PFSK-1 (cell line): Measurements from ENCODE around the gene PRDM12.
A peak's percentile ranks its signal among the peaks of the same experiment; 100 is the strongest.

Source experiments
- FOXP2 ChIP-seq: optimal IDR thresholded peaks from 2 replicates; pipeline ENCODE3; 2011; ENCODE audit warnings: borderline replicate concordance, control low read depth, inconsistent platforms; ENCODE audit not compliant: insufficient read depth; ENCODE audit errors: extremely low read length, extremely low read depth
- POLR2AphosphoS5 ChIP-seq: IDR thresholded peaks from 2 replicates; pipeline ENCODE4 v1.6.1; 2012; ENCODE audit warnings: low read depth, mild to moderate bottlenecking, control low read depth, low read length, moderate library complexity
- SIN3A ChIP-seq: IDR thresholded peaks from 2 replicates; pipeline ENCODE4 v1.6.1; 2012; ENCODE audit warnings: mild to moderate bottlenecking, low read length, moderate library complexity, borderline replicate concordance; ENCODE audit not compliant: insufficient read depth
- TAF1 ChIP-seq: IDR thresholded peaks from 2 replicates; pipeline ENCODE4 v1.6.1; 2012; ENCODE audit warnings: low read length, control low read depth, borderline replicate concordance; ENCODE audit not compliant: insufficient read depth
- TF ChIP-seq, protein P1 (sequence below), 2 experiments: IDR thresholded peaks; 2 replicates each; pipeline versions ENCODE4 v1.6.1 to v1.8.0; 2011 to 2012; ENCODE audit warnings: low read depth in 2 of 2, low read length in 2 of 2, control low read depth in 1 of 2, inconsistent platforms in 1 of 2, mild to moderate bottlenecking in 1 of 2, moderate library complexity in 1 of 2; ENCODE audit not compliant: insufficient read depth in 1 of 2

Gene PRDM12

DNA sequence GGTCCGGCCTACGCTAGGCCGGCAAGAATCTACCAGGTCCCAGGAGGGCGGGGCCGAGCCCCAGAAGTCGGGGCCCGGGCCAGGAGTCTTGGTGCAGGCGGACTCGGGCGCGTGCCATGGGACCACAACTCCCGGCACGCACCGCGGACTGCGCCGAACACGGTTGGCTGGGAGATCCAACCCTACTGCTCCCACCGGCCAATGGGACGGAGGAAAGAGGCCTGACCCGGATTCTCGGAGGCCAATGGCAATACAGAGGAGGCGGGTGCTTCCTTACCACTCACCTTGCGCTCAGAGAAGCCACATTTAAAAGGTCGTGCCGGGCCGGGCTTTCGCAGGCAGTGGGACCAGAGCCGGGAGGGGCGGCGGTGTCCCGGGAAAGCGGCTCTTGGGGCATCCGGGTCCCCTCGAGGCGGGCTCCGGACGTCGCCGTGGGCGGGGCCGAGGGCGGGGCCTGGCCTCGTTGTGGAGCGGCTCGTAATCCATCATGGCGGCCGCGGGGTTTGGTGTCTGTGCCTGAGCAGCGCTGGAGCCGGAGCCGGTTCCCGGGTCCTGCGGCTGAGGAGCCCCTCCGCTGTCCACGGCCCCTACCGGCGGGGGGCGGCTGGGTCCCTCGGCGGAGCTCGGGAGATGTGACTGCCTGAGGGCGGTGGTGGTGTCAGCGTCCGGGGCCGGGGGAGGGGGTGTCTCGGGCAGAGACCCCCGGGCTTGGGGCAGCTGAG is 48.3 kb downstream of the PRDM12 start:
- TF ChIP-seq POLR2AphosphoS5 (peak; percentile 72), SIN3A (no peak), TAF1 (peak; percentile 93), FOXP2 (peak; percentile 45)
- TF ChIP-seq, protein P1, sequence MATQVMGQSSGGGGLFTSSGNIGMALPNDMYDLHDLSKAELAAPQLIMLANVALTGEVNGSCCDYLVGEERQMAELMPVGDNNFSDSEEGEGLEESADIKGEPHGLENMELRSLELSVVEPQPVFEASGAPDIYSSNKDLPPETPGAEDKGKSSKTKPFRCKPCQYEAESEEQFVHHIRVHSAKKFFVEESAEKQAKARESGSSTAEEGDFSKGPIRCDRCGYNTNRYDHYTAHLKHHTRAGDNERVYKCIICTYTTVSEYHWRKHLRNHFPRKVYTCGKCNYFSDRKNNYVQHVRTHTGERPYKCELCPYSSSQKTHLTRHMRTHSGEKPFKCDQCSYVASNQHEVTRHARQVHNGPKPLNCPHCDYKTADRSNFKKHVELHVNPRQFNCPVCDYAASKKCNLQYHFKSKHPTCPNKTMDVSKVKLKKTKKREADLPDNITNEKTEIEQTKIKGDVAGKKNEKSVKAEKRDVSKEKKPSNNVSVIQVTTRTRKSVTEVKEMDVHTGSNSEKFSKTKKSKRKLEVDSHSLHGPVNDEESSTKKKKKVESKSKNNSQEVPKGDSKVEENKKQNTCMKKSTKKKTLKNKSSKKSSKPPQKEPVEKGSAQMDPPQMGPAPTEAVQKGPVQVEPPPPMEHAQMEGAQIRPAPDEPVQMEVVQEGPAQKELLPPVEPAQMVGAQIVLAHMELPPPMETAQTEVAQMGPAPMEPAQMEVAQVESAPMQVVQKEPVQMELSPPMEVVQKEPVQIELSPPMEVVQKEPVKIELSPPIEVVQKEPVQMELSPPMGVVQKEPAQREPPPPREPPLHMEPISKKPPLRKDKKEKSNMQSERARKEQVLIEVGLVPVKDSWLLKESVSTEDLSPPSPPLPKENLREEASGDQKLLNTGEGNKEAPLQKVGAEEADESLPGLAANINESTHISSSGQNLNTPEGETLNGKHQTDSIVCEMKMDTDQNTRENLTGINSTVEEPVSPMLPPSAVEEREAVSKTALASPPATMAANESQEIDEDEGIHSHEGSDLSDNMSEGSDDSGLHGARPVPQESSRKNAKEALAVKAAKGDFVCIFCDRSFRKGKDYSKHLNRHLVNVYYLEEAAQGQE (IDR thresholded peaks at IDR 0.05; ENCODE audit: insufficient read depth in 1 of 2, low read depth in 2 of 2, low read length in 2 of 2), result no peak

GRCh38 chr9:130713286-130713960 is 49.0 kb downstream of the PRDM12 start:
- TF ChIP-seq FOXP2, result no peak
- 0 out of 2 replicates have a peak, but pooled peaks have one; percentile 52 for TF ChIP-seq SIN3A
- TF ChIP-seq POLR2AphosphoS5, result peak; percentile 45; the same call in 1 of the 2 replicates

DNA sequence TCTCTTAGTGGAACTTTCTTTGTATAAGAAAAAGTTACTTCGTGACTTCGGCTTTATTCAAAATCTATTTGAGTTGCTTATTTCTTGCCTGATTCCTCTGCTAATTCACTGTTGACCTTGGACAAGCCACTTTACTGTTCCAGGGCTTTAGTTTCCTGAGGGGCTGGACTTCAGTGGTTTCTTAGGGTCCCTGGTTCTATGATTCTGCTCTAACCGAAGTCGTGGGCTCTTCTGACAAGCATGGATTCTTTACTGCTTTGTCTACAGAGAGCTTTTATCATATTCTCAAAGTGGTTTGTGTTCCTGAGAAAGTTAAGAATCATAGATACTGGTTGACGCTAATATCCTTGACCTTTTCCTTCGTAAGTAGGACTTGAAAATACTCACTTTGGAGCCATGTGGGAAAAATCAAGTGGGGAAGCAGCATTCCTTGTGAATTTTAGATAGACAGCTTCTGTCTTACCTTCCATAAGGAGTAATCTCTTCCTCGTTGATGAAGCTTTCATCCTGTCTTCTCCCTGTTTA is 50.3 kb downstream of the PRDM12 start:
- TF ChIP-seq POLR2AphosphoS5 (no peak), FOXP2 (no peak)

DNA sequence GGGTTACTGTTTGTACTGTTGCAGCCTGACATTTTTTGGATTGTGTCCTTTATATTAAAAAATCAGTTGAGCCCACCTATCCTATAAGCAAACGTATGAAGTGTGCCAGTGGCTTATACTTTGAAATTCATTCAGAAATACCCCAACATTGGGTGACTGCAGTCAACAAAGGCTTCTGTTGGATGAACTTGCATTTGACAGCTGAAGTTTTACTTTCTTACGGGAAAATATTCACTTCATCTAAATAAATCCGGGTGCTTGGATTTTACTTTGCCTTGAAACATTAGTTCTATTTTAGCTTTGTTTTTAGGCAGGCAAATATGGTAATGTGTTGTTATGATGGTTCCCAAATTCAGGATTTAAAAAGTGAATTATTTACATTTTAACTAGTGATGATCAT is 50.9 kb downstream of the PRDM12 start:
- TF ChIP-seq POLR2AphosphoS5, result no peak
- TF ChIP-seq, protein P1 (IDR thresholded peaks at IDR 0.05; ENCODE audit: insufficient read depth in 1 of 2, low read depth in 2 of 2, low read length in 2 of 2), result no peak
- no peak for TF ChIP-seq TAF1
- no peak for TF ChIP-seq FOXP2
- no peak for TF ChIP-seq SIN3A

DNA sequence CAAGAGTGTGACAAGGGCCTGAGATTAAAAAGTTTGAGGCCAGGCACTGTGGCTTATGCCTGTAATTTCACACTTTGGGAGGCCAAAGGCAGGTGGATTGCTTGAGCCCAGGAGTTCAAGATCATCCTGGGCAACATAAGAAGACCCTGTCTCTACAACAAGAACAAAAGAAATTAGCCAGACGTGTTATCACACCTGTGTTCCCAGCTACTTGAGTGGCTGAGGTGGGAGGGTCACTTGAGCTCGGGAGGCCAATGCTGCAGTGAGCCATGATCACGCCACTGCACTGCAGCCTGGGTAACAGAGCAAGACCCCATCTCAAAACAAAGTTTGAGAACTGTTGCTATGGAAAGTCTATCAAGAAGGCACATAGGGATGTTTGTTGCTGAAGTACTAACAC is 54.2 kb downstream of the PRDM12 start:
- TF ChIP-seq POLR2AphosphoS5 (no peak), FOXP2 (no peak), SIN3A (no peak), TAF1 (no peak)
- TF ChIP-seq, protein P1 (IDR thresholded peaks at IDR 0.05; ENCODE audit: insufficient read depth in 1 of 2, low read depth in 2 of 2, low read length in 2 of 2), result no peak

- TF ChIP-seq TAF1 (no peak), FOXP2 (no peak), SIN3A (no peak), POLR2AphosphoS5 (no peak)
- TF ChIP-seq, protein P1 (IDR thresholded peaks at IDR 0.05; ENCODE audit: insufficient read depth in 1 of 2, low read depth in 2 of 2, low read length in 2 of 2), result no peak
Observed at GRCh38 chr9:130720762-130721161, 56.4 kb downstream of the PRDM12 start.
